Brain microvascular endothelial cell (primary cell): ENCODE results near the gene NOLC1.

Source experiments
- DNase-seq: peaks from one replicate; pipeline ENCODE4 v3.0.0-alpha.2; 2020
- H3K27ac ChIP-seq: fragments of 250-450 bp; sonication (Bioruptor Pico); 2 replicates; pipeline ENCODE4 v1.5.1; 2020; ENCODE audit warnings: mild to moderate bottlenecking, moderate library complexity
- H3K27me3 ChIP-seq: fragments of 250-450 bp; sonication (Bioruptor Pico); replicated peaks from 2 replicates; pipeline ENCODE4 v1.5.1; 2020; ENCODE audit warnings: mild to moderate bottlenecking
- H3K36me3 ChIP-seq: fragments of 250-450 bp; sonication (Bioruptor Pico); replicated peaks from 2 replicates; pipeline ENCODE4 v1.5.1; 2020; ENCODE audit warnings: mild to moderate bottlenecking
- H3K4me3 ChIP-seq: 2 replicates; pipeline ENCODE4 v1.5.1; 2011; ENCODE audit warnings: low read depth, mild to moderate bottlenecking, control low read depth, low read length, moderate library complexity
- in situ Hi-C: cut with HindIII; loops from 2 replicates; pipeline ENCODE4 v1.10.0; 2017; ENCODE audit warnings: low sequenced_read_pairs, low pct_ligation_motif_present
- TF ChIP-seq, protein P1 (sequence below): IDR thresholded peaks from 2 replicates; pipeline ENCODE4 v1.5.1; 2011; ENCODE audit warnings: low read depth, mild to moderate bottlenecking, moderate library complexity, low read length, control low read depth, inconsistent platforms; ENCODE audit errors: missing control alignments

The NOLC1 gene

DNA sequence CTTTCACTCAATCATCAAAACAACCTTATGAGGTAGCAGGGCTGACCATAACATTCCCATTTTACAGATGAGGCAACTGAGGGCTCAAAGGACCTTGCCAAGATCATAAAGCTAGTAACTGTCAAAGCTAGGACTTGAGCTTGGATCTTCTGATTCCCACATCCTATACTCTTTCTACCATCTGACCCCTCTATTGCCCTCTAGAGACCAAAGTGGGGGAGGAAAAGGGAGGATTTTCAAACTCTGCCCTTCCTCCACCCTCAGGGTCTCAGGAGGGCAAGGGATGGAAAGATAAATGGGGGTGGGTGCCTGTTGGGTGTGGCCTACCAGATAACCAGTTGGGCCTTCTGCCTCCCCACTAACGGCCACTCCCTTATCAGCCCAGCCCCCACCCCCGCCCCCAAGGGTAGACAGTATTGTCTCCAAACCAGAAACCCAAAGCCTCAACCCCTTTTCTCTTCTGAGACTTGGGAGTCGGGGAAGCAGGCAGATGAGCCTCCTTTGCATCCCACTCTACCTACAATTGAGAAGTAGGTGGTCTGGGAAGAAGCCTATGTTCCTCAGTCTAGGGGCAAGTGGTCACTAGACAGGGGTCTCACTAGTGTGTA, 39.9 kb upstream of the NOLC1 start:
- no peak overlapping the region for H3K4me3 ChIP-seq
- peaks cover 40% of the 10 kb centered on the region for H3K36me3 ChIP-seq
- in situ Hi-C loops, result no loop called here
- H3K27ac ChIP-seq, result no peak overlapping the region
- TF ChIP-seq, protein P1, sequence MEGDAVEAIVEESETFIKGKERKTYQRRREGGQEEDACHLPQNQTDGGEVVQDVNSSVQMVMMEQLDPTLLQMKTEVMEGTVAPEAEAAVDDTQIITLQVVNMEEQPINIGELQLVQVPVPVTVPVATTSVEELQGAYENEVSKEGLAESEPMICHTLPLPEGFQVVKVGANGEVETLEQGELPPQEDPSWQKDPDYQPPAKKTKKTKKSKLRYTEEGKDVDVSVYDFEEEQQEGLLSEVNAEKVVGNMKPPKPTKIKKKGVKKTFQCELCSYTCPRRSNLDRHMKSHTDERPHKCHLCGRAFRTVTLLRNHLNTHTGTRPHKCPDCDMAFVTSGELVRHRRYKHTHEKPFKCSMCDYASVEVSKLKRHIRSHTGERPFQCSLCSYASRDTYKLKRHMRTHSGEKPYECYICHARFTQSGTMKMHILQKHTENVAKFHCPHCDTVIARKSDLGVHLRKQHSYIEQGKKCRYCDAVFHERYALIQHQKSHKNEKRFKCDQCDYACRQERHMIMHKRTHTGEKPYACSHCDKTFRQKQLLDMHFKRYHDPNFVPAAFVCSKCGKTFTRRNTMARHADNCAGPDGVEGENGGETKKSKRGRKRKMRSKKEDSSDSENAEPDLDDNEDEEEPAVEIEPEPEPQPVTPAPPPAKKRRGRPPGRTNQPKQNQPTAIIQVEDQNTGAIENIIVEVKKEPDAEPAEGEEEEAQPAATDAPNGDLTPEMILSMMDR, result peak; percentile 39
- DNase-seq, result no peak
- no peaks in the 10 kb centered on the region for H3K27me3 ChIP-seq

DNA sequence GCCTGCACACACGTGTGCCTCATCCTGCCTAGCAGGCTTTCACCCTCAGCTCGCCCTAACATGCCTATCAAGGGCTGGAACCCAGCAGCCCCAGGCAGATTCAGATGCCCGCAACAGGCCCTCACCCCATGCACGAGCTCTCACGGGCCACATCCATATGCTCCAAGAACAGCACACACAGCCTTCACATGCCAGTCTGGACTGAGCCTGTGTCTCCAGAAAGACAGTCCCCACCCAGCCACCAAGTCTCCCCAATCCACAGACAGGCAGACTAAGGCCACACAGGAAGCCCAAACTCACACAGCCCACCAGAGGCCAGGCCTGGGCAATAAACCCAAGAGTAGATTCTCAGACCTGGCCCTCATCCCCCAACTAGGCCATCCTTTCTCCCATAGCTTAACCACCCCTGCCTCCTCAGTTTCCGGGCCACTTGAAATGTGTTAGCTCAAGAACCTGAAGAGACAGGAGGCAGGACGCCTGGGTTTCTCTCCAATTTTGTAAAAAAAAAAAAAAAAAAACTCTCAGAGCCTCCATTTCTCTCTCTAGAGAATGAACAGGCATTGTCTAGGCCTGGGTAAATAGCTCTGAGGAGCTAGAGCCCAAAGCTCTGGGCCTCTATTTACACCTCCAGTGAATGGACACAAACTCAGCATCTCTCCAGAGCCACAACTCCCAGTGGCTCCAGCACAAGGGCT, 38.8 kb upstream of the NOLC1 start:
- H3K27me3 ChIP-seq, result no peaks in the 10 kb centered on the region
- DNase-seq, result no peak
- peak overlapping the region; percentile 80 for H3K4me3 ChIP-seq
- H3K27ac ChIP-seq, result no peak overlapping the region
- peaks cover 30% of the 10 kb centered on the region for H3K36me3 ChIP-seq
- TF ChIP-seq, protein P1, result no peak
- in situ Hi-C loops, result no loop called here

DNA sequence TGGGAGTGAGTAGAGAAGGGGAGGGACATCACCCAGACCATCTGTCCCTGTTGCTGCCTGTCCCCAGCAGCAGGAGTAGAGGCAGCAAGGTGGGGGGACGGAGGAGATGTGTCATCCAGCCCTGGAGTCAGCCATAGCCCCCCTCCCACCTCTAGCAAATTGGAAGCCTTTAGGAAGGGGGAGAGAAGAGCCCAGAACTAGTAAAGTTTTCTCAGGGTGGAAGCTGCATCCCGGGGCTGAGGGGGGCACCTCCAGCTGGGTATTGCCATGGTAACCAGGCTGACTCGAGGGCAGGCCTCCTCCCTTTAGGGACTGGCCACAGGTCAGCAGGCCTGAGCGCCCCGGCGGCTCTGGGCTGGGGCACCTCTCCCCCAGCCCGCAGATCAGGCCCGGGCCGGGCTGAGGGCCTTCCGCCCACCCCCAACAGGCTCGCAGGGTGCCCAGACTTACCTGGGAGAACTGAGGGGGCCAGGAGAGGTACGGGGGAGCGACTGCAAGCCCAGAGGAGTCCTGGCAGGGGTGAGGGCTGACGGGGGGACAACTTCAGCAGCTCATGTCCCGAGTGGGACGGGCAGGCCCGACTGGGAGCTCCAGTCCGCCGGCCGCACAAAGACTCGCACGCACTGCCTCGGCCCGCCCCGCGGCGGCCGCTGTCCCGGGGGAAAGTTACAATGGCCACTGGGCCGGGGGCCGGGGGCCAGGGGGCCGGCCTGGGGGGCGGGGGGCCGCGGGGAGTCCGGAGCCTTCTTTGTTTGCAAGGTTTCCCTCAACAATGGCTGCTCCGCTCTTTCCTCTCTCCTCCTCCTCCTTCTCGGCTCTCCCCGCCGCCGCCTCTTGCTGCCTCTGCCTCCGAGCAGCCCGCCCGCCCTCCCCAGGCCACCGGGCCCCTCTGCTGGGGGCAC, 38.0 kb upstream of the NOLC1 start:
- H3K27ac ChIP-seq, result peak overlapping the region; percentile 43
- H3K36me3 ChIP-seq, result peaks cover 22% of the 10 kb centered on the region
- no peak for DNase-seq
- H3K27me3 ChIP-seq, result no peaks in the 10 kb centered on the region
- in situ Hi-C loops, result no loop called here
- TF ChIP-seq, protein P1, result no peak
- H3K4me3 ChIP-seq, result peak overlapping the region; percentile 80

DNA sequence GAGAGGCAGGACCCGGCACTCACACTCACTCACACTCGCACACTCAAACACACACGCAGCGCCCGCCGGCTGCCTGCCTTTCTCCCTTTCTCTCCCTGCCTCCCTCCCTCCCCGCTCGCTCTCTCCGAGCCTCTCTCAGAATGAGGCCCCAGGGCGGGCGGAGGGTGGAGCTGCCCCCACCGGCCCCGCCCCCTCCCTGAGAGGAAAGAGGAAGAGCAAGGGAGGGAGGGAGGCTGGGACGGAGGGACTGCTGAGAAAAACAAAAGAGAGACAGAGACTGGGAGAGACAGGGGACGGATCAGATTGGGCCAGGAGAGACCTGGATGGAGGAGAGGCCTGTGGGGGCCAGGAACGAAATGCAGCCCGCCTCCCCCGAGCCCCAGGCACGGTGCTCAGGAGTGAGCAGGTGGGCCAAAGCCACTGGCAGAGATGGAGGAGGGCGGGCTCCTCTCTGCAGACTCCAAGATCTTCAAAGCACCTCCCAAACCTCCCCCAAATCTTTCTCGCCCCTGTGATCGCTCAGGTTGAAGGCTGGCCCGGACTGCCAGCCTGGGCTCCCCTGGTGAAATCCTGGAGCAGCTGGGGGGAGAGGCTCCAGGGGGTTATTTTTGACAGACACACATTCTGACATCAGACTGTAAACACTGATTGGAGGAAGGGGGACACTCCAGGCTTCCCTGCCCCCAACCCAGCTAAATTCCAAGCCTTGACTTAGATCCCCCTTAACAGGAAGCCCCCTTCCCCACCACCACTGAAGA, 37.1 kb upstream of the NOLC1 start:
- Histone ChIP-seq H3K4me3 (peak overlapping the region; percentile 80), H3K36me3 (peaks cover 14% of the 10 kb centered on the region), H3K27ac (peak overlapping the region; percentile 50), H3K27me3 (no peaks in the 10 kb centered on the region)
- TF ChIP-seq, protein P1, result no peak
- DNase-seq, result peak; percentile 68
- in situ Hi-C loops, result no loop called here

DNA sequence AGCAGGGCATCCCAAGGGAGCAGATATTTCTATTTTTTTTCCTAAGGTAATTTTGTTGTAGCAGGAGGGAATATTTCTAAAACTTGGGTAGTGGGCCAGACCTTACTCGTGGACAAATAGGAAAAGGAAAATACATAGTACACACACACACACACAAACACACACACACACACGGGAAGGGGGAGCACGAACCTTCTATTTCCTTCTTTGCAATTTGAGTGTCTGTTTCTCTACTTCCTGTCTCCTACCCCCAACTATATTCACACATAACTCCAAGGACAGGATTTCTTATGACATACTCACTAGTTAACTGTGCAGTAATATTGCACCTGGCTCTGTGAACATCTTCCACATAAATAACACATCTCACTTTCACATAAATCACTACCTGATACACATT, 36.4 kb upstream of the NOLC1 start:
- H3K4me3 ChIP-seq, result no peak overlapping the region
- no peak for DNase-seq
- H3K27ac ChIP-seq, result no peak overlapping the region
- TF ChIP-seq, protein P1, result no peak
- H3K36me3 ChIP-seq, result peaks cover 6% of the 10 kb centered on the region
- in situ Hi-C loops, result no loop called here
- H3K27me3 ChIP-seq, result no peaks in the 10 kb centered on the region
